GM21619 (cell line): Measurements from ENCODE around the gene FHDC1.
"Not testable (repeated sequence)": the region's sequence is repeated elsewhere in the genome, so short reads cannot be mapped to it uniquely, and the experiment has no call there.

Experiments
- ATAC-seq: cut with Tn5 transposase; IDR thresholded peaks from one replicate; pipeline ENCODE4 v1.9.1; 2021; ENCODE audit not compliant: unreplicated experiment

Gene FHDC1, protein sequence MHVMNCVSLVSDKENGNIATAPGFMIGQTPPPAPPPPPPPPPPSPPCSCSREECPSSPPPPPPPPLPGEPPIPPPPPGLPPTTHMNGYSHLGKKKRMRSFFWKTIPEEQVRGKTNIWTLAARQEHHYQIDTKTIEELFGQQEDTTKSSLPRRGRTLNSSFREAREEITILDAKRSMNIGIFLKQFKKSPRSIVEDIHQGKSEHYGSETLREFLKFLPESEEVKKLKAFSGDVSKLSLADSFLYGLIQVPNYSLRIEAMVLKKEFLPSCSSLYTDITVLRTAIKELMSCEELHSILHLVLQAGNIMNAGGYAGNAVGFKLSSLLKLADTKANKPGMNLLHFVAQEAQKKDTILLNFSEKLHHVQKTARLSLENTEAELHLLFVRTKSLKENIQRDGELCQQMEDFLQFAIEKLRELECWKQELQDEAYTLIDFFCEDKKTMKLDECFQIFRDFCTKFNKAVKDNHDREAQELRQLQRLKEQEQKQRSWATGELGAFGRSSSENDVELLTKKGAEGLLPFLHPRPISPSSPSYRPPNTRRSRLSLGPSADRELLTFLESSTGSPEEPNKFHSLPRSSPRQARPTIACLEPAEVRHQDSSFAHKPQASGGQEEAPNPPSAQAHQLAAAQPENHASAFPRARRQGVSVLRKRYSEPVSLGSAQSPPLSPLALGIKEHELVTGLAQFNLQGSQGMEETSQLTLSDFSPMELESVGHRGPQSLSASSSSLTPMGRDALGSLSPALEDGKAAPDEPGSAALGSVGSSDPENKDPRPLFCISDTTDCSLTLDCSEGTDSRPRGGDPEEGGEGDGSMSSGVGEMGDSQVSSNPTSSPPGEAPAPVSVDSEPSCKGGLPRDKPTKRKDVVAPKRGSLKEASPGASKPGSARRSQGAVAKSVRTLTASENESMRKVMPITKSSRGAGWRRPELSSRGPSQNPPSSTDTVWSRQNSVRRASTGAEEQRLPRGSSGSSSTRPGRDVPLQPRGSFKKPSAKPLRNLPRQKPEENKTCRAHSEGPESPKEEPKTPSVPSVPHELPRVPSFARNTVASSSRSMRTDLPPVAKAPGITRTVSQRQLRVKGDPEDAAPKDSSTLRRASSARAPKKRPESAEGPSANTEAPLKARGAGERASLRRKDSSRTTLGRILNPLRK

DNA sequence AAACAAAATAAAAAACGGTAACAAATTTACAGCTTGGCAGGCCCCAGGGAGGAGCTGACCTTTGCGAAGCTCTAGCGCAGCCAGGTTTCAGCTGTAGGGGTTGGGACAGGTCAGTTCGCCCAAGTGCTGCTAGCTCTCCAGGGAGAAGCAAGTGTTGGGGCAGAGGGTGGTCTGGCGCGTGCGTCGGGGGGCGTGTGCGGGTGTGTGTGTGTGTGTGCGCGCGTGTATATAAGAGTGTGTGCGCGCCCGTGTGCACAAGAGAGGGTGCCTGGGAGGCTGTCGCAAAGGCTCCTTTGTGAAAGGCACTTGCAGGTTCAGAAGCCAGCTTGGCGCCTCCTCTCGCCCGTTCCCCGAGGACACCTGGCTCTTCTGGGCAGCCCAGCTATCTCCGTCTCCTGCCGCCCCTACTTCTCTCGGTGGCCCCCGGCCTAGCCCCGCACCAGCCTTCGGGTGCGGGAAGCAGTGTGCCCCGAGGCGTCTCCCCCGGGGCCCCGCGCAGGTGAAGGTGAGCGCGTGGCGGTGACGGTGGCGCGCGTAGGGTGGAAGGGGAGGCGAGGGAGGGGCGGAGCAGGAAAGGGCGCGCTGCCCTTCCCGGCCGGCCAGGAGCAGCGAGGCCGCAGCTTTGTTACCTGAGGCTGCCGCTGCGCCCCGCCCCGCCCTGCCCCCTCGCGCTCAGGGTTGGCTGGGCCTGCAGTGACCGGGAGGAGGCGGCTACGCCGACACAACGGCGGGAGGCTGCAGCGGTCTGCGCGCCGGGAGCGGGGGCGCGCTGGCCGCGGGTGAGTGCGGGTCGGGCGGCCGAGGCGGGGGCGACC, at the start of gene FHDC1:
Gene FHDC1 (plus strand): TSS at position 693 of the 815 bp plus-strand sequence. CDS start 6,735 bp downstream, outside the sequence.
- ATAC-seq = no peak

- ATAC-seq = no peak
Measured at GRCh38 chr4:152887981-152888380, 48.1 kb upstream of the FHDC1 start.

DNA sequence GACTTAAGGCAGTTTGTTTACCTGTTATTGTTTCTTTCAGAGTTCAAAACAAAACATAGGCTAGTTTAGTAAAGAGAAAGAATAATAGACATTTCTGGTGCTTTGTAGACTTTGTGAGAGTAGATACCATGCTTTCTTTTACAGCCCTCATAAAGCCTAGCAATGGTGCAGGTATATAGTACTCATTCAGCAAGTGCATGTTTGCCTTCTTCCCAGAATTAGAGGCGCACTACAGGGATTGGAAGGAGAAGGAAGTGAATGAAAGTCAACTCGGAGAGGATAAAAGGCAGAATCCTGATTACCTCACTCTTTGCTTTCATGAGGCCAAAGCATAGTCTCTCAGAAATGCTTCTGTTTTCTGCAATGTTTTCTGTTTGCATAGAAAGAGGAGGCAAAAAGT, 43.1 kb upstream of the FHDC1 start:
- no peak for ATAC-seq

GRCh38 chr4:152894673-152895072, 41.5 kb upstream of the FHDC1 start:
- no peak for ATAC-seq

DNA sequence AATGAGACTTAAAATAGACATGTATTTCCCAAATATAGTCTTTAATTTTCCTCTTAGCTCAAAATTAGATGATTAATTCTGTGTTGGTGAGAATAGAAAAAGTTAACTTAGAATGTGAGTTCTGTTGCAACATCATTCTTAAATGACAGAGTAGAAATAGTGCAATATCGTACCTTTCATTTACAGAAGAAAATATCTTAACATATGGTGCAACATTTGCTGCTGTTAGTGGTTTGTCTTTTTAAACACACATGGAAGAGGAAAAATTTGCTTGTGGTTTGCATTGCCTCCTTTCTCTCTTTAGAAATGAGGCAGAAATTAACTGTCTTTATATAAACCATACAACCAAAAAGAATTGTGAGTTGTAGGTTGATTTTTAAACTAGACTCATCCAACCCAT, 39.3 kb upstream of the FHDC1 start:
- no peak for ATAC-seq

DNA sequence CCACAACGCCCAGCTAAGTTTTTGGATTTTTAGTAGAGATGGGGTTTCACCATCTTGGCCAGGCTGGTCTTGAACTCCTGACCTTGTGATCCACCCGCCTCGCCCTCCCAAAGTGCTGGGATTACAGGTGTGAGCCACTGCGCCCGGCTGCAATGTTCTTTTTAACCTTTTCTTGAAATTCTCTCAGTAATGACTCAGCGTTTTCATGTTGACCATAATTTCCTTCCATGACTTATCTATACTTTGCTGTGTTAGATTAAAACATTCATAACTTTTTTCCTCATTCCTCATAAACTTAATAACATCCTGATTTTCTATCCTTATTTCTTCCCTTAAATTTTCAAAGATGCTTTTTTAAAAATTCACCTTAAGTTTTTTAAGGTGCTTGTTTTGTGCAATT, 38.0 kb upstream of the FHDC1 start:
- ATAC-seq = not testable (repeated sequence)

GRCh38 chr4:152898606-152899005, 37.5 kb upstream of the FHDC1 start:
- ATAC-seq = no peak

DNA sequence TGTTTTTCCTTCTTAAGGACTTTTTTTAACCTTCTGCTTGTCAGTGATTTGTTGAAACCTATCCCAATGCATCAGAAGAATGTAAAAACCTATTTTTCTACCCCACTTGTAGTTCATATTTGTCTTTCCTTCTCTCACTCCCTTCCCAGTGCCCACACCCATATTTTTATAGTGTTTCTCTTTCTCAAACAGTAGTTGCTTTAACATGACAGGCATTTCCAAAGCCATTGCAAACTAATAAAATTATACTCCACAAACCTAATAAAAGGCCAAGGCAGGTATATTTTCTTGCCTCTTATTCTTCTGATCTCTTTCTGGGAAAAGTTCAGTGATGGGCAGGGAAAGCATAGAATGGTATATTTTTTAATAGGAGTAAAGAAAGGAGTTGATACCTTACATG, 35.7 kb upstream of the FHDC1 start:
- ATAC-seq = no peak

GRCh38 chr4:152901205-152901604, 34.9 kb upstream of the FHDC1 start:
- ATAC-seq = no peak

DNA sequence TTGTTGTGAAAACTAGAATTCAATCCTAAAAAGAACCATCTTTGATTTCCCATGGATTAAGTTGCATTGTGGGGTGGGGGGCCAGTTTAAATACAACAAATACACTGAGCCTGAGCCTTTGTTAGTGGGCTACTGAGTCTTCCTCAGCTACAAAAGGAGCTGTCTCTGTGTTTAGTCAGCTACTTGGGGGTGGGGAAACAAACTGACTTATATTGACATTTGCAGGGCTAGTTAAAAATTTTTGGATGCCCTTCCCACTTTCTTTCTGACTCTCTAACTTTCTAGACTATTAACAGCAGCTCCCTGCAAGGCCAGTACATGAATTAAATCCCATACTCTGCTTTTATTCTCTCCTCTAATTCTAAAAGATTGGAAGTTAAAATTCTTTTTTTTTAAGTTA, 32.5 kb upstream of the FHDC1 start:
- no peak for ATAC-seq

GRCh38 chr4:152909901-152910300, 26.2 kb upstream of the FHDC1 start:
- ATAC-seq = no peak

GRCh38 chr4:152910521-152910920, 25.6 kb upstream of the FHDC1 start:
- ATAC-seq = no peak

DNA sequence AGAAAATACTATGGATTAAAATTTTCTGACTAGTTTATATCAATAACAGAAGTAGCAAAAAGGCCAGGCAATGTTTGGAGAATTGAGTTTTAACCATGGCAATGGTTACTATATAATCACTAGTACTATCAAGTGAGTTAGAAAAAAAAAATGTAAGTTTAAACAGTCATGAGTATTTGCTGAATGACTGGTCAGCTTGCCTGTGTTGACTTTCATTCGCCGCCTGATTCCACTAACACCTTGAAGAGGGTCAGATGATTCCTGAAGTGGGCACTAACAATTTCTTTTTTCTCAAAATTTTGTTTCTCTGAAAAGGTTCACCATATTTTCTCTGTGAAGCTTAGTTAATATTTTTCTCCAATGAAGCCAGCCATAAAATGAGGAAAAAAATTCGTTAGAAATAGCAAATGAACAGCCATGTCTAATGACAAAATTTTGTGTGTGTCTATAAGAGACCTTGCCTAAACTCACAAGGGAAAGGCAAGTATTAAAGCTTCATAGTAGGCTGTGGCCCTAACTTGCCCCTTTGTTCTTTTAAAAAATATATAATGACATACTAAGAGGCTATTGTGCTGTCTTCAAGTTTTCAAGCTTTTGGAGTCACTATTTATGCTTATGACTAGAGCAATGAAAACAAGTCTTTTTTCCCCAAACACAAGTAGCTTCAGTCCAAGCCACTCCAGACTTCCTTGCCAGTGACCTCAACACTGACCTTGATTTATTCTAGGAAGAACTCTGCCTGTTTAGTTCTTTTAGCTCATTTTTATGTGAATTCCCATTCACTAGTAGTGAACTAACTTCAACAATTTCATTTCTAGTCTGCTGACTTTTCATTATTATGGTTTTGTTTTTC, 18.4 kb upstream of the FHDC1 start:
- no peak for ATAC-seq

- no peak for ATAC-seq
Measured at GRCh38 chr4:152919826-152920225, 16.3 kb upstream of the FHDC1 start.

- no peak for ATAC-seq
Measured at GRCh38 chr4:152920768-152921167, 15.4 kb upstream of the FHDC1 start.

DNA sequence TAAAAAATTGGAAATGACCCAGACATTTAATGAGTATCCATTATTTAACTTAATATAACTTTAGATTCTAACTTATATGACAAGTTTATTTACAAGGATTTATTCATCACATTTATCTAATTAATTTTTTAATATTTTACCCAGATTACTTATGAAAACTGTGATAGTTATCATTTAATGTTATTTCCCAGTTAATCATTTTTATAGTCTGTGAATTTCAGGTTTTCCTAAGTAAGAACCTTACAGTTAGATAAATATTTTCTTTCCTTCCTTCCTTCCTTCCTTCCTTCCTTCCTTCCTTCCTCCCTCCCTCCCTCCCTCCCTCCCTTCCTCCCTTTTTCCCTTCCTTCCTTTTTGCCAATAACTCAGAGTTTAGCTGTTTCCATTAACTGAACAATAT, 14.8 kb upstream of the FHDC1 start:
- no peak for ATAC-seq

DNA sequence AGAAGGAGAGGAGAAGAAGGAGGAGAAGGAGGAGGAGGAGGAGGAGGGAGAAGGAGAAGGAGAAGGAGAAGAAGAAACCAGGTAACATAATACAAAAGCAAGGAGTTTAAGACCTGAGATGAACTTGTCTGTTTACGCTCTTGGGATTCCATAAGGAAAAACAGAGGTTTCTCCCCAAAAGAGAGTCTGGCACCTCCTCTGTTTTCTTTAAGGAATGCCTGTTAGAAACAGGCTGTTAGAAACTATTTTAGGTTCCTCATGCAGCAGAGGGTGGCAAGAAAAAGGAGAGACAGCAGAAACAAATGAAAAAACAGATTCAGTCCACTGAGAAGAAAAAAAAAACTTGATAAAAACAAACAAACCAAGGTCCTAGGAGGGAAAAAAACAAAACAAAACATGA, 10.3 kb upstream of the FHDC1 start:
- ATAC-seq = no peak

DNA sequence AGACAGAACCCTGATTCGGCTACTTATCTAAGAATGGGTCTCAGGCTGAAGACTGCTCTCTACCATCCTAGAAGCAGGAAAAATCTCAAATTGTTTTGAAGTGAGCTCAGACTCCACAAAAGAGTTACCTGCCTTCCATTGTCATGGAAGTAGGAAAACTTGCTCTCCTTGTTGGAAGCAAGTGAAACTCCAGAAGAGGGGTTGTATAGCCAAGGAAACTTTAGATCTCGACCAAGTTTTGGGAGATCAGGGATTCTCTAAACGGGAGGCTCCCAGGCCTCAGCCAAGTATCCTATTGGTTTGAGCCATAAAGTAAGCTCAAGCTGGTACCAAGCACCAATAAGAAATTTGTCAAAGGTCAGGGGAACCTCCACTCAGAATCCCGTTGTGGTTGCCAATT, 9.2 kb upstream of the FHDC1 start:
- no peak for ATAC-seq

GRCh38 chr4:152927737-152928136, 8.4 kb upstream of the FHDC1 start:
- no peak for ATAC-seq

GRCh38 chr4:152928286-152928685, 7.8 kb upstream of the FHDC1 start:
- no peak for ATAC-seq
